Peyer's patch (tissue), 4 donors: ENCODE measurements around the gene PBRM1. TPM values are rescaled to one million over a fixed set of nuclear protein-coding genes. Genes with fewer than 3 reads are reported as not detected.
"Not testable (repeated sequence)": the region's sequence is repeated elsewhere in the genome, so short reads cannot be mapped to it uniquely, and the experiment has no call there.

ENCODE experiments used
- DNase-seq, 3 donors: peaks; one replicate each; pipeline ENCODE4 v3.0.0-alpha.2; 2017 to 2019
- H3K27ac ChIP-seq, 4 donors: fragments of 200-600 bp; sonication (generic); one replicate each; pipeline ENCODE4 v1.5.1; 2016 to 2019
- H3K27me3 ChIP-seq, 2 donors: fragments of 200-600 bp; sonication (generic); one replicate each; pipeline ENCODE4 v1.5.1; 2019
- H3K36me3 ChIP-seq, 3 donors: fragments of 200-600 bp; sonication (generic); one replicate each; pipeline ENCODE4 v1.5.1; 2016 to 2019
- H3K4me1 ChIP-seq, 4 donors: fragments of 200-600 bp; sonication (generic); one replicate each; pipeline ENCODE4 v1.5.1; 2016 to 2019
- H3K4me3 ChIP-seq, 4 donors: fragments of 200-600 bp; sonication (generic); 1 replicate in 3 of 4; 2 replicates in 1 of 4; pipeline ENCODE4 v1.5.1; 2016 to 2019; ENCODE audit warnings: mild to moderate bottlenecking in 1 of 4
- H3K9me3 ChIP-seq, 4 donors: fragments of 200-600 bp; sonication (generic); one replicate each; pipeline ENCODE4 v1.5.1; 2016 to 2019; ENCODE audit warnings: mild to moderate bottlenecking in 1 of 4
- POLR2A ChIP-seq, 2 donors: fragments of 450-650 bp; IDR thresholded peaks; one replicate each; pipeline ENCODE4 v1.5.1; 2017; ENCODE audit warnings: antibody characterized with exemption in 2 of 2, mild to moderate bottlenecking in 2 of 2, moderate library complexity in 2 of 2
- total RNA-seq, 4 donors: library from RNA; depleted of rRNA; stranded (reverse); fragments of >200 nt; gene quantifications; one replicate each; pipeline ENCODE4 v1.1.0, GENCODE V29; 2016
- TF ChIP-seq, protein P1 (sequence below), 6 experiments: fragments of 450-650 bp in 4 of 6; fragments of 200-600 bp in 2 of 6; sonication (generic) in 1 of 6; IDR thresholded peaks; one replicate each; pipeline ENCODE4 v1.5.1; 2017 to 2019; ENCODE audit warnings: antibody characterized with exemption in 6 of 6, mild to moderate bottlenecking in 3 of 6, moderate library complexity in 1 of 6

Gene PBRM1
- total RNA-seq, 4 donors from 2014 or later = 68.1 to 120 (median 82.1) TPM

DNA sequence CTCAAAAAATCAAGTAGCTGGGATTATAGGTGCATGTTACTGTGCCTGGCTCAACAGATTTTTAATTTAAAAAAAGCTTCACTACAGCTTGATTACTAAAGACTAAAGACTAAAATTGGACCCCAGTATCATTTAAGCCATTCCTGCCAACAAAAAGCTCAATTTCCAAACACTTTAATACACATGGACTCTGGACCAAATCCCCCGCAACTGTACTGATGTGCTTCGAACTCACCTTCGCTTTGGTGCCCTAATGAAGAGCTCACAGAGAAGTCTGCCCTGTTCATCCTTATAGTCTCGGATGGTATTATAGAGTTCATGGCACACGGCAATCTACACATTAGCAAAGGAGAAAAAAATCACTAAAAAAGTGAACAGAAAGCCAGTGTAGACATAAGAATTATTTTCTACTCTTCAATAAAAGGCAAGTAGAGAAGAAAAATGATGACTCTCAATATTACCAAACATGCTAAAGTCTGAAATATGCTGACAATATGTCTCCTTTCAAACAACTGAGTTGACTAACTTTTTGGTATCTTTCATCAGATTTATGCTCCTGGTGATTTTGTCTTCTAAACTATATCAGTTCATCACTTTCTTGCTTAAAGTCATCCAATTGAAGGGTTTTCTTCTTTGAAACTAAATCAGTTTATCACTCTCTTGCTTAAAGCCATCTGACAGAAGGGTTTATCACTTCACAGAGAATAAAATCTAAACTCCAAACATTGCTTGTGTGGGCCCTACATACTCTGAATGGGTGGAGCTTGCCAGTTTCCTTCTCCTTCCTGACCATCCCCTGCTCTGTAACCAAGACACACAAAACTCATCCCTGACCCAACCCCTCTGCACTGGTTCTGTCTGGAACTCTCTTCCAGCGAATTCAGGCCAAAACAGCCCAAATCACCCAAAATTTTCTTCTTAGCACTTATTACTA lies 7.2 kb downstream of the PBRM1 start:
- no peak overlapping the region for H3K27ac ChIP-seq
- H3K27me3 ChIP-seq = no peaks in the 10 kb centered on the region
- H3K9me3 ChIP-seq = no peaks in the 10 kb centered on the region
- DNase-seq = no peak
- peaks cover 0 to 11% (median 0%) of the 10 kb centered on the region in 4 donors for H3K4me1 ChIP-seq
- H3K4me3 ChIP-seq = no peak overlapping the region
- H3K36me3 ChIP-seq = peaks cover 0 to 57% (median 0%) of the 10 kb centered on the region in 3 donors
- no peak for TF ChIP-seq POLR2A (IDR thresholded peaks at IDR 0.05)
- TF ChIP-seq, protein P1, sequence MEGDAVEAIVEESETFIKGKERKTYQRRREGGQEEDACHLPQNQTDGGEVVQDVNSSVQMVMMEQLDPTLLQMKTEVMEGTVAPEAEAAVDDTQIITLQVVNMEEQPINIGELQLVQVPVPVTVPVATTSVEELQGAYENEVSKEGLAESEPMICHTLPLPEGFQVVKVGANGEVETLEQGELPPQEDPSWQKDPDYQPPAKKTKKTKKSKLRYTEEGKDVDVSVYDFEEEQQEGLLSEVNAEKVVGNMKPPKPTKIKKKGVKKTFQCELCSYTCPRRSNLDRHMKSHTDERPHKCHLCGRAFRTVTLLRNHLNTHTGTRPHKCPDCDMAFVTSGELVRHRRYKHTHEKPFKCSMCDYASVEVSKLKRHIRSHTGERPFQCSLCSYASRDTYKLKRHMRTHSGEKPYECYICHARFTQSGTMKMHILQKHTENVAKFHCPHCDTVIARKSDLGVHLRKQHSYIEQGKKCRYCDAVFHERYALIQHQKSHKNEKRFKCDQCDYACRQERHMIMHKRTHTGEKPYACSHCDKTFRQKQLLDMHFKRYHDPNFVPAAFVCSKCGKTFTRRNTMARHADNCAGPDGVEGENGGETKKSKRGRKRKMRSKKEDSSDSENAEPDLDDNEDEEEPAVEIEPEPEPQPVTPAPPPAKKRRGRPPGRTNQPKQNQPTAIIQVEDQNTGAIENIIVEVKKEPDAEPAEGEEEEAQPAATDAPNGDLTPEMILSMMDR (IDR thresholded peaks at IDR 0.05) = no peak

DNA sequence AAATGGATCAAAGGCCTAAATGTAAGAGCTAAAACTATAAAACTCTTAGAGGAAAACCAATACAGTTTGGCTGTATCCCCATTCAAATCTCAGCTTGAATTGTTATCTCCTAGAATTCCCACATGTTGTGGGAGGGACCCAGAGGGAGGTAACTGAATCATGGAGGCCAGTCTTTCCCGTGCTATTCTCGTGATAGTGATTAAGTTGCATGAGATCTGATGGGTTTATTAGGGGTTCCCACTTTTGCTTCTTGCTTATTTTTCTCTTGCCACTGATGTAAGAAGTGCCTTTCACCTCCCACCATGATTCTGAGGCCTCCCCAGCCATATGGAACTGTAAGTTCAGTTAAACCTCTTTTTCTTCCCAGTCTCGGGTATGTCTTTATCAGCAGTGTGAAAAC lies 9.5 kb downstream of the PBRM1 start:
- not testable (repeated sequence) for H3K4me3 ChIP-seq, DNase-seq, H3K9me3 ChIP-seq, H3K27me3 ChIP-seq, H3K4me1 ChIP-seq, H3K27ac ChIP-seq
- peaks cover 0 to 77% (median 0%) of the 10 kb centered on the region in 3 donors for H3K36me3 ChIP-seq

DNA sequence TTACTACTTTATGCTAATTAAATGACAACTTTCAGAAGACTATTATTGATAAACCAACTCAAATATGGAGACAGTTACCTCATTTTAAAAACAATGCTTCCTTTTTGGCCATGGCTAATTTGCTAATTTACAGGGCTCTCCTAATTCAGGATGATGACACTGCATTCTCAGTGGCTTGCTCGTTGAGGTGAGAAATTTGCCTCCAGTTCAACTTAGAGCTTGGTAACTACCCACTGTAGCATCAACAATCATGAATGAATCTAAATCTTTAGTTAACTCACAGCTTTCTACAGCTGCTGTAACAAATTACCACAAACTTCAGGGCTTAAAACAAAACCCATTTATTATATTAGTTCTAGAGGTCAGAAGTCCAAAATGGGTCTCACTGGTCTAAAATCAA lies 14.0 kb downstream of the PBRM1 start:
- no peak for DNase-seq
- H3K27me3 ChIP-seq = no peaks in the 10 kb centered on the region
- no peak for TF ChIP-seq POLR2A (IDR thresholded peaks at IDR 0.05)
- TF ChIP-seq, protein P1 (IDR thresholded peaks at IDR 0.05) = no peak
- H3K4me3 ChIP-seq = no peak overlapping the region
- H3K36me3 ChIP-seq = peaks cover 0 to 63% (median 0%) of the 10 kb centered on the region in 3 donors
- H3K4me1 ChIP-seq = peaks cover 0 to 7% (median 0%) of the 10 kb centered on the region in 4 donors
- H3K27ac ChIP-seq = peak overlapping the region in 1 of 4 donors; percentile 77
- H3K9me3 ChIP-seq = no peaks in the 10 kb centered on the region

DNA sequence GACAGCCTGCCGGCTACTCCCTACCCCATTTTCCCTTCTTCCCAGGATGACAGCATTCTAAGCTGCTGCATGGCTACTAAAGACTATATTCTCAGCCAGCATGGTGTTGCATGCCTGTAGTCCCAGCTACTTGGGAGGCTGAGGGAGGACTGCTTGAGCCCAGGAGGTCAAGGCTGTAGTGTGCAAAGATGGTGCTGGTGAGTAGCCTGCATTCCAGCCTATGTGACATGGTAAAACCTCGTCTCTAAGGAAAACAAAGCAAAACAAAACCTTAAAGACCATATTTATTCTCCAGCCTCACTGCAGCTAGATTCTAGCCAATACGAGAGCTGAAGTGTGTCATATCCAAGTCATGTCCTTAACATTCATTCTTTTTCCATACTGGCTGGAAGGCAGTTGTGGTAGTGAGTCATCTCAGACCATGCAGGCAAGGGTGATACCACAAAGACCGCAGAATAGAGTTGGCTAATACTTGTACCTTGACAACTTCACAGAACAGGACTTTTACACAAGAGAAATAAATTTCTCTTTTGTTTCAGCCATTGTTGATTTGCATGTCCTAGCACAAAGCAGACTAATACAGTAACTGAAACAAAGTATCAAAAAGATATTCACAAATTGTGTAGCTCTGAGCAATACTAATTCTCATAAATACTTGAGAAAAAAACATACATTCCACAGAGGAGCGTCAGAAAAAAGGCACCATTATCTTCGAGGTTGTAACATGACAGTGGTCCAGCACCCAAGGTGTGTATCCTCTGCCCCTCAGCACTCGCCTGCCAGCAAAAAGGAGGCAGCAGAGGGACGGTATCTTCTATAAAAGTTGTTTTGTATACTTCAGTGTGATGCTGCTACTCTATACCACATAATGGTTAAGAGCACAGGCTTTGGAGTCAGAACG lies 14.8 kb downstream of the PBRM1 start:
- Histone ChIP-seq H3K4me1 (peaks cover 0 to 7% (median 0%) of the 10 kb centered on the region in 4 donors), H3K4me3 (no peak overlapping the region), H3K27me3 (no peaks in the 10 kb centered on the region), H3K36me3 (peaks cover 0 to 64% (median 0%) of the 10 kb centered on the region in 3 donors), H3K27ac (peak overlapping the region in 2 of 4 donors; percentile 18 to 77), H3K9me3 (no peaks in the 10 kb centered on the region)
- TF ChIP-seq, protein P1 (IDR thresholded peaks at IDR 0.05) = no peak
- no peak for DNase-seq

DNA sequence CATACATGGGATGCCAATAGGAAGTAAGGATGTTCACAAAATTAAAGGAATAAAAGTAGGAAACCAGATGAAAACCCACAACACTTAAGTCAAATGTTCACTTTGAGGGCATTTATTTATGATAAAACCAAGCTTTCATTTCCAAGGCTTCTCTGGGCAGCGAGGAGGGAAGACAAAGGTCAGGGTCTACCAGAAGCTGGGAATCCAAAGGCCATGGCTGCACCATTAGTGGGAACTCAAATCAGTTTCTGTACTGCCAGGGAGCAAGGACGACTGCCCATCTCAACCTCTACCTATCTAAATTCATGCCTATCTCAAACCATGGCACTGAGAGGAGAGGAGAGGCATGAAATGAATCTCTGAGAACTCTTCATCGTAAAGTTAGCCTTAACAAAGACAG lies 22.6 kb downstream of the PBRM1 start:
- DNase-seq = no peak
- no peaks in the 10 kb centered on the region for H3K4me1 ChIP-seq
- H3K27ac ChIP-seq = no peak overlapping the region
- peaks cover 0 to 88% (median 0%) of the 10 kb centered on the region in 3 donors for H3K36me3 ChIP-seq
- H3K27me3 ChIP-seq = no peaks in the 10 kb centered on the region
- no peak for TF ChIP-seq POLR2A (IDR thresholded peaks at IDR 0.05)
- TF ChIP-seq, protein P1 (IDR thresholded peaks at IDR 0.05) = no peak
- H3K4me3 ChIP-seq = no peak overlapping the region
- H3K9me3 ChIP-seq = no peaks in the 10 kb centered on the region
